SK-N-SH (cell line): ENCODE measurements around the gene MDM1. TPM values are rescaled to one million over a fixed set of nuclear protein-coding genes. Genes with fewer than 3 reads are reported as not detected.

Source experiments
- CTCF ChIA-PET: fragments of 300-600, 350-600 bp; formaldehyde crosslinking; extraction: SDS; loops from one replicate; lab custom pipeline; 2021; lab: Yijun Ruan, JAX
- POLR2A ChIA-PET: fragments of 350-600 bp; sonication (Branson Sonifier 250); formaldehyde crosslinking; extraction: SDS; loops from one replicate; lab custom pipeline; 2020; ENCODE audit warnings: antibody characterized with exemption, inconsistent platforms; lab: Yijun Ruan, JAX
- DNase-seq: peaks from one replicate; pipeline ENCODE4 v3.0.0; 2012
- H2AFZ ChIP-seq: fragments of 200-600 bp; sonication (generic); 2 replicates; pipeline ENCODE4 v1.8.1; 2016; ENCODE audit warnings: antibody characterized with exemption, mild to moderate bottlenecking, low read depth
- H3F3A ChIP-seq: fragments of 200-600 bp; sonication (generic); replicated peaks from 2 replicates; pipeline ENCODE3; 2016; ENCODE audit warnings: antibody characterized with exemption, mild to moderate bottlenecking; ENCODE audit not compliant: insufficient read depth
- H3K27ac ChIP-seq, 2 experiments: fragments of 200-500 bp in 1 of 2; fragments of 200-600 bp in 1 of 2; sonication (Bioruptor generic) in 1 of 2; sonication (generic), shearing (Covaris generic) in 1 of 2; 2 replicates each; pipeline versions ENCODE4 v1.5.1 to v1.6.1; 2014 to 2016; ENCODE audit warnings: low read depth in 2 of 2, inconsistent platforms in 1 of 2, low read length in 1 of 2, mild to moderate bottlenecking in 1 of 2, mixed read lengths in 1 of 2
- H3K27me3 ChIP-seq: fragments of 200-600 bp; sonication (generic), shearing (Covaris generic); 2 replicates; pipeline ENCODE4 v1.6.1; 2016; ENCODE audit warnings: mixed run types; ENCODE audit not compliant: insufficient read depth
- H3K36me3 ChIP-seq, 2 experiments: fragments of 200-500 bp in 1 of 2; fragments of 200-600 bp in 1 of 2; sonication (Bioruptor generic) in 1 of 2; sonication (generic) in 1 of 2; replicated peaks in 1 of 2; 2 replicates each; pipeline versions ENCODE3 to v1.5.1; 2014 to 2016; ENCODE audit warnings: low read length in 1 of 2, mild to moderate bottlenecking in 1 of 2; ENCODE audit not compliant: insufficient read depth in 2 of 2, control insufficient read depth in 1 of 2
- H3K4me1 ChIP-seq, 2 experiments: fragments of 200-500 bp in 1 of 2; fragments of 200-600 bp in 1 of 2; sonication (Bioruptor generic) in 1 of 2; sonication (generic), shearing (Covaris generic) in 1 of 2; 2 replicates each; pipeline versions ENCODE4 v1.5.1 to v1.6.1; 2014 to 2016; ENCODE audit warnings: low read depth in 1 of 2, low read length in 1 of 2, mixed run types in 1 of 2; ENCODE audit not compliant: insufficient read depth in 2 of 2, control insufficient read depth in 1 of 2
- H3K4me2 ChIP-seq: fragments of 200-600 bp; sonication (generic), shearing (Covaris generic); 2 replicates; pipeline ENCODE4 v1.6.1; 2017; ENCODE audit warnings: mixed run types
- H3K4me3 ChIP-seq, 2 experiments: fragments of 200-500 bp in 1 of 2; fragments of 200-600 bp in 1 of 2; sonication (Bioruptor generic) in 1 of 2; sonication (generic), shearing (Covaris generic) in 1 of 2; 2 replicates each; pipeline versions ENCODE4 v1.5.1 to v1.8.1; 2014 to 2016; ENCODE audit warnings: low read depth in 2 of 2, inconsistent platforms in 1 of 2, low read length in 1 of 2, mild to moderate bottlenecking in 1 of 2, mixed read lengths in 1 of 2, moderate library complexity in 1 of 2
- H3K79me2 ChIP-seq: fragments of 200-600 bp; sonication (generic); 2 replicates; pipeline ENCODE4 v1.8.1; 2017; ENCODE audit warnings: mild to moderate bottlenecking; ENCODE audit not compliant: insufficient read depth
- H3K9ac ChIP-seq: fragments of 200-600 bp; sonication (generic); 2 replicates; pipeline ENCODE4 v1.6.1; 2017; ENCODE audit warnings: mixed run types
- H3K9me2 ChIP-seq: fragments of 200-600 bp; sonication (generic); 2 replicates; pipeline ENCODE4 v1.6.1; 2017; ENCODE audit warnings: mixed run types
- H3K9me3 ChIP-seq: fragments of 200-600 bp; sonication (generic); 2 replicates; pipeline ENCODE4 v1.6.1; 2017; ENCODE audit warnings: mixed run types, mild to moderate bottlenecking, moderate library complexity
- H4K20me1 ChIP-seq: fragments of 200-600 bp; sonication (generic); 2 replicates; pipeline ENCODE4 v1.6.1; 2017; ENCODE audit warnings: mild to moderate bottlenecking, mixed run types; ENCODE audit not compliant: insufficient read depth
- EP300 ChIP-seq, 2 experiments: IDR thresholded peaks; 2 replicates each; pipeline versions ENCODE4 v1.4.0 to v1.6.1; 2012; ENCODE audit warnings: borderline replicate concordance in 1 of 2, low read depth in 1 of 2, low read length in 1 of 2
- FOXM1 ChIP-seq: IDR thresholded peaks from 2 replicates; pipeline ENCODE4 v1.4.0; 2012; ENCODE audit warnings: low read depth, mild to moderate bottlenecking
- IRF3 ChIP-seq: fragments of 150-350 bp; IDR thresholded peaks from 2 replicates; pipeline ENCODE4 v1.6.1; 2016; ENCODE audit warnings: mild to moderate bottlenecking, low read depth, low read length
- JUND ChIP-seq: IDR thresholded peaks from 2 replicates; pipeline ENCODE4 v1.4.0; 2012
- MAX ChIP-seq: IDR thresholded peaks from 2 replicates; pipeline ENCODE4 v1.4.0; 2012; ENCODE audit warnings: low read depth
- MEF2A ChIP-seq: IDR thresholded peaks from 2 replicates; pipeline ENCODE4 v1.4.0; 2012; ENCODE audit warnings: low read depth, borderline replicate concordance
- MXI1 ChIP-seq: IDR thresholded peaks from 2 replicates; pipeline ENCODE4 v1.6.1; 2012; ENCODE audit warnings: mild to moderate bottlenecking, low read depth, low read length, improper control_type of control experiment
- POLR2AphosphoS5 ChIP-seq: IDR thresholded peaks from 2 replicates; pipeline ENCODE4 v1.6.1; 2012; ENCODE audit warnings: low read depth, low read length
- RCOR1 ChIP-seq: fragments of 150-350 bp; IDR thresholded peaks from 2 replicates; pipeline ENCODE4 v1.6.1; 2017; ENCODE audit warnings: antibody characterized with exemption, low read length
- RFX5 ChIP-seq: IDR thresholded peaks from 2 replicates; pipeline ENCODE4 v1.6.1; 2012; ENCODE audit warnings: mild to moderate bottlenecking, improper control_type of control experiment, low read length
- RXRA ChIP-seq: IDR thresholded peaks from 2 replicates; pipeline ENCODE4 v1.4.0; 2012; ENCODE audit warnings: low read depth, mild to moderate bottlenecking, borderline replicate concordance
- SIN3A ChIP-seq: IDR thresholded peaks from 2 replicates; pipeline ENCODE4 v1.6.1; 2012; ENCODE audit warnings: low read depth, mild to moderate bottlenecking, low read length, moderate library complexity, borderline replicate concordance
- SMC3 ChIP-seq: IDR thresholded peaks from 2 replicates; pipeline ENCODE4 v1.6.1; 2012; ENCODE audit warnings: low read depth, low read length, improper control_type of control experiment
- USF1 ChIP-seq: IDR thresholded peaks from 2 replicates; pipeline ENCODE4 v1.4.0; 2012; ENCODE audit warnings: low read depth, borderline replicate concordance
- YY1 ChIP-seq: IDR thresholded peaks from 2 replicates; pipeline ENCODE4 v1.4.0; 2012; ENCODE audit warnings: low read depth, mild to moderate bottlenecking
- ZBTB33 ChIP-seq: IDR thresholded peaks from 2 replicates; pipeline ENCODE4 v1.4.0; 2012; ENCODE audit warnings: low read depth, borderline replicate concordance
- WGBS: methylation state at CpG from one replicate; pipeline ENCODE4 v1.1.6; 2017; ENCODE audit warnings: low lambda C conversion rate; 5-methylcytosine and 5-hydroxymethylcytosine counted together
- polyA plus RNA-seq, 3 experiments: library from polyadenylated mRNA; depleted of rRNA; stranded (reverse); fragments of >200 nt; gene quantifications; 2 replicates each; pipeline ENCODE4 v1.2.3, GENCODE V29; 2012

Gene MDM1
- polyA plus RNA-seq, 1 of the 3 experiments (the other 2 are of a cell fraction) = 7.4 TPM

- POLR2A ChIA-PET = no interaction called here
- H3K4me1 ChIP-seq = peaks cover 0 to 11% of the 10 kb centered on the region in 2 experiments; a peak in 1 of 4 replicates
Measured at GRCh38 chr12:68269779-68270178, 62.4 kb downstream of the MDM1 start.

More at GRCh38 chr12:68269779-68270178, 62.4 kb downstream of the MDM1 start:
- Histone ChIP-seq H3K36me3 (no peaks in the 10 kb centered on the region), H3F3A (peaks cover 13% of the 10 kb centered on the region), H3K9me3 (no peaks in the 10 kb centered on the region), H3K4me2 (no peak overlapping the region), H3K27me3 (no peaks in the 10 kb centered on the region), H4K20me1 (no peaks in the 10 kb centered on the region), H3K9ac (no peak overlapping the region), H3K9me2 (no peaks in the 10 kb centered on the region), H2AFZ (no peak overlapping the region), H3K27ac (no peak overlapping the region), H3K79me2 (no peaks in the 10 kb centered on the region), H3K4me3 (no peak overlapping the region)
- TF ChIP-seq RCOR1 (no peak), USF1 (no peak), YY1 (no peak), MEF2A (no peak), SIN3A (no peak), FOXM1 (no peak), IRF3 (no peak), MXI1 (no peak), ZBTB33 (no peak), MAX (no peak), EP300 (IDR thresholded peaks at IDR 0.05; ENCODE audit: borderline replicate concordance in 1 of 2, low read depth in 1 of 2, low read length in 1 of 2) (no peak), RFX5 (no peak), RXRA (no peak), POLR2AphosphoS5 (no peak), JUND (no peak), SMC3 (no peak)
- 60% methylated on average over 2 of the region's 2 CpGs for WGBS
- CTCF ChIA-PET = interaction anchor here (0.5 kb wide), 1 partner anchor 41 kb away, joined by 3 read pairs; no protein-coding TSS in a partner anchor
- DNase-seq = no peak
